NCI-H1436 treated with DMSO at 0.1 percent for 48 hours (cell line): ENCODE data around the gene FLVCR2.
"Not testable (repeated sequence)": the region's sequence is repeated elsewhere in the genome, so short reads cannot be mapped to it uniquely, and the experiment has no call there.

ENCODE experiments used
- DNase-seq: peaks from one replicate; lab custom pipeline; 2025; lab: John Stamatoyannopoulos, UW

FLVCR2 gene

GRCh38 chr14:75595226-75595625 lies 16.8 kb downstream of the FLVCR2 start:
- DNase-seq = no peak

- DNase-seq = no peak
Observed at GRCh38 chr14:75597149-75597548, 18.7 kb downstream of the FLVCR2 start.

GRCh38 chr14:75600100-75600499 lies 21.7 kb downstream of the FLVCR2 start:
- not testable (repeated sequence) for DNase-seq

- not testable (repeated sequence) for DNase-seq
Observed at GRCh38 chr14:75601061-75601460, 22.6 kb downstream of the FLVCR2 start.

GRCh38 chr14:75602503-75602902 lies 24.1 kb downstream of the FLVCR2 start:
- DNase-seq = no peak

- DNase-seq = no peak
Observed at GRCh38 chr14:75604979-75605851, 26.8 kb downstream of the FLVCR2 start.

- DNase-seq = no peak
Observed at GRCh38 chr14:75605916-75606315, 27.5 kb downstream of the FLVCR2 start.

GRCh38 chr14:75607044-75607443 lies 28.6 kb downstream of the FLVCR2 start:
- DNase-seq = no peak

GRCh38 chr14:75607842-75608640 lies 29.6 kb downstream of the FLVCR2 start:
- DNase-seq = no peak

- DNase-seq = no peak
Observed at GRCh38 chr14:75609116-75609515, 30.7 kb downstream of the FLVCR2 start.

- DNase-seq = no peak
Observed at GRCh38 chr14:75609606-75610475, 31.4 kb downstream of the FLVCR2 start.

- DNase-seq = no peak
Observed at GRCh38 chr14:75610834-75611233, 32.4 kb downstream of the FLVCR2 start.

GRCh38 chr14:75612157-75612556 lies 33.7 kb downstream of the FLVCR2 start:
- no peak for DNase-seq

GRCh38 chr14:75614179-75614578 lies 35.8 kb downstream of the FLVCR2 start:
- DNase-seq = no peak

GRCh38 chr14:75615200-75615599 lies 36.8 kb downstream of the FLVCR2 start:
- DNase-seq = no peak

GRCh38 chr14:75619548-75619947 lies 41.1 kb downstream of the FLVCR2 start:
- DNase-seq = no peak

GRCh38 chr14:75625034-75625433 lies 46.6 kb downstream of the FLVCR2 start:
- DNase-seq = no peak

GRCh38 chr14:75626396-75626795 lies 48.0 kb downstream of the FLVCR2 start:
- DNase-seq = no peak

GRCh38 chr14:75626863-75627262 lies 48.4 kb downstream of the FLVCR2 start:
- no peak for DNase-seq

GRCh38 chr14:75627406-75627805 lies 49.0 kb downstream of the FLVCR2 start:
- no peak for DNase-seq

GRCh38 chr14:75628816-75629215 lies 50.4 kb downstream of the FLVCR2 start:
- DNase-seq = no peak
